Endodermal cell (in vitro differentiated cells): ENCODE measurements around the gene TOGARAM1. TPM values are rescaled to one million over a fixed set of nuclear protein-coding genes. Genes with fewer than 3 reads are reported as not detected.

Source experiments
- DNase-seq: peaks from one replicate; pipeline ENCODE4 v3.0.0-alpha.2; 2017
- H3K27ac ChIP-seq: 2 replicates; pipeline ENCODE4 v1.5.1; 2013; ENCODE audit warnings: mild to moderate bottlenecking, low read depth, low read length, moderate library complexity
- H3K27me3 ChIP-seq: 2 replicates; pipeline ENCODE4 v1.6.1; 2013; ENCODE audit warnings: mild to moderate bottlenecking, low read length, moderate library complexity; ENCODE audit not compliant: insufficient read depth, control insufficient read depth, poor library complexity, severe bottlenecking
- H3K36me3 ChIP-seq: 2 replicates; pipeline ENCODE4 v1.7.0; 2013; ENCODE audit warnings: mild to moderate bottlenecking, low read length, moderate library complexity; ENCODE audit not compliant: control insufficient read depth, insufficient read depth
- H3K4me1 ChIP-seq: one replicate; pipeline ENCODE4 v1.7.0; 2013; ENCODE audit warnings: low read length; ENCODE audit not compliant: control insufficient read depth, insufficient read depth
- H3K4me3 ChIP-seq: 2 replicates; pipeline ENCODE4 v1.5.1; 2013; ENCODE audit warnings: mild to moderate bottlenecking, low read length, moderate library complexity
- H3K9ac ChIP-seq: 2 replicates; pipeline ENCODE4 v1.6.1; 2013; ENCODE audit warnings: mild to moderate bottlenecking, low read length, moderate library complexity; ENCODE audit not compliant: poor library complexity, severe bottlenecking; ENCODE audit errors: extremely low read depth
- H3K9me3 ChIP-seq: 2 replicates; pipeline ENCODE4 v1.6.1; 2013; ENCODE audit warnings: mild to moderate bottlenecking, low read length, moderate library complexity; ENCODE audit not compliant: control insufficient read depth
- H3K27ac Mint-ChIP-seq: 2 replicates; pipeline ENCODE4 v1.8.0; 2020; ENCODE audit warnings: mixed read lengths
- H3K27me3 Mint-ChIP-seq: 2 replicates; pipeline ENCODE4 v1.8.0; 2021; ENCODE audit warnings: mild to moderate bottlenecking, mixed read lengths; ENCODE audit not compliant: insufficient read depth
- H3K36me3 Mint-ChIP-seq: 2 replicates; pipeline ENCODE4 v1.8.0; 2020; ENCODE audit warnings: low read depth, mixed read lengths
- H3K4me1 Mint-ChIP-seq: 2 replicates; pipeline ENCODE4 v1.8.0; 2020; ENCODE audit warnings: mixed read lengths
- H3K4me3 Mint-ChIP-seq: 2 replicates; pipeline ENCODE4 v1.8.0; 2020; ENCODE audit warnings: mild to moderate bottlenecking, moderate library complexity, mixed read lengths
- H3K9me3 Mint-ChIP-seq: 2 replicates; pipeline ENCODE4 v1.8.0; 2020; ENCODE audit warnings: mild to moderate bottlenecking, mixed read lengths
- CTCF ChIP-seq: fragments of 200-600 bp; sonication (generic); conservative IDR thresholded peaks from 2 replicates; pipeline ENCODE4 v1.5.0; 2021; ENCODE audit warnings: antibody characterized with exemption, mild to moderate bottlenecking
- WGBS, 2 experiments: methylation state at CpG; one replicate each; pipeline versions ENCODE4 v1.1.5 to v1.1.7; 2013; ENCODE audit warnings: missing lambda C conversion rate in 2 of 2, mixed read lengths in 1 of 2; ENCODE audit not compliant: insufficient coverage in 1 of 2, insufficient read length in 1 of 2; 5-methylcytosine and 5-hydroxymethylcytosine counted together
- total RNA-seq, 2 donors: library from RNA; stranded (reverse); fragmentation: NEBNext Ultra II Directional in 1 of 2; extraction: Animal tissue kit (Norgen Biotek cat#: 25700) in 1 of 2; gene quantifications; 2 replicates in 1 of 2; 3 replicates in 1 of 2; pipeline ENCODE4 v1.2.1, GENCODE V29; 2021

Gene TOGARAM1
- total RNA-seq, 2 donors from 2014 or later = 12.3 to 13.7 TPM

- H3K9me3 ChIP-seq = peaks cover 13% of the 10 kb centered on the region
- Mint-ChIP-seq H3K27me3 (no peaks in the 10 kb centered on the region), H3K9me3 (no peaks in the 10 kb centered on the region), H3K27ac (no peak overlapping the region), H3K36me3 (peaks cover 8% of the 10 kb centered on the region), H3K4me3 (no peak overlapping the region), H3K4me1 (peaks cover 11% of the 10 kb centered on the region)
- no peaks in the 10 kb centered on the region for H3K4me1 ChIP-seq
- no peak for DNase-seq
- no peaks in the 10 kb centered on the region for H3K36me3 ChIP-seq
- no peak overlapping the region for H3K9ac ChIP-seq
- no peaks in the 10 kb centered on the region for H3K27me3 ChIP-seq
- TF ChIP-seq CTCF = no peak
- H3K4me3 ChIP-seq = no peak overlapping the region
- 97 to 100% methylated on average over 1 to 2 of the region's 2 CpGs for WGBS, 2 experiments
- no peak overlapping the region for H3K27ac ChIP-seq
These were observed 28.5 kb downstream of the TOGARAM1 start for GRCh38 chr14:44990533-44990932.

- no peaks in the 10 kb centered on the region for H3K27me3 Mint-ChIP-seq
- Histone ChIP-seq H3K4me1 (no peaks in the 10 kb centered on the region), H3K27me3 (no peaks in the 10 kb centered on the region), H3K36me3 (peaks cover 21% of the 10 kb centered on the region), H3K4me3 (no peak overlapping the region), H3K9ac (no peak overlapping the region), H3K27ac (no peak overlapping the region), H3K9me3 (peaks cover 5% of the 10 kb centered on the region)
- no peaks in the 10 kb centered on the region for H3K9me3 Mint-ChIP-seq
- no peak for DNase-seq
- H3K27ac Mint-ChIP-seq = no peak overlapping the region
- WGBS, 2 experiments = 60 to 89% methylated on average over 1 to 2 of the region's 3 CpGs
- TF ChIP-seq CTCF = no peak
- H3K4me3 Mint-ChIP-seq = no peak overlapping the region
- H3K4me1 Mint-ChIP-seq = peaks cover 3% of the 10 kb centered on the region
- peaks cover 19% of the 10 kb centered on the region for H3K36me3 Mint-ChIP-seq
These were observed 33.2 kb downstream of the TOGARAM1 start for GRCh38 chr14:44995196-44995595.

DNA sequence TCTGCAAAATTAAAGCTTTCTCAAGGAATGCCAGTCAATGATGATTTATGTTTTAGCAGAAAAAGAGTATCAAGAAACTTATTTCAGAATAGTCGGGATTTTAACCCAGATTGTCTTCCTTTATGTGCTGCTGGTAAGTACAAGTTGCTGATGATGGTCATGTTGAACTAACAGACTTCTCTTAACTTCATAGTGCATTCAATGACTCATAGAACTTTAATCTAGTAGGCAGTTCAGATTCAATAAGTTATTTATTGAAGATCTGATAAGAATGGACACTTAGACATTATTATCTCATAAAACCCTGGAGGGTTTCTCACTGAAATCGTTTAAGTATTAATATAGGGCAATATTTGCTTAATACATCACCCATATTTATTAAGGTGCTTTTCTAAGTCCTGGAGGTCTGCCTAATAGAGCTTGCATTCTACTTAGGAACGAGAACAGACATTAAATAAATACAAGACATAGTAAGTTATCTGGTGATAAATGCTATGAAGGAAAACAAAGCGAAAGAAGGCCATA, 33.8 kb downstream of the TOGARAM1 start:
- Mint-ChIP-seq H3K4me1 (peaks cover 3% of the 10 kb centered on the region), H3K27ac (no peak overlapping the region), H3K9me3 (no peaks in the 10 kb centered on the region), H3K27me3 (no peaks in the 10 kb centered on the region), H3K36me3 (peaks cover 23% of the 10 kb centered on the region), H3K4me3 (no peak overlapping the region)
- H3K4me3 ChIP-seq = no peak overlapping the region
- H3K27me3 ChIP-seq = no peaks in the 10 kb centered on the region
- TF ChIP-seq CTCF = no peak
- no peak overlapping the region for H3K9ac ChIP-seq
- no peak for DNase-seq
- H3K4me1 ChIP-seq = no peaks in the 10 kb centered on the region
- peaks cover 21% of the 10 kb centered on the region for H3K36me3 ChIP-seq
- H3K9me3 ChIP-seq = no peaks in the 10 kb centered on the region
- no peak overlapping the region for H3K27ac ChIP-seq
- WGBS, 2 experiments = 100% methylated on average over 2 of the region's 4 CpGs
